ENCODE results near the gene PIAS1.

Gene PIAS1

DNA sequence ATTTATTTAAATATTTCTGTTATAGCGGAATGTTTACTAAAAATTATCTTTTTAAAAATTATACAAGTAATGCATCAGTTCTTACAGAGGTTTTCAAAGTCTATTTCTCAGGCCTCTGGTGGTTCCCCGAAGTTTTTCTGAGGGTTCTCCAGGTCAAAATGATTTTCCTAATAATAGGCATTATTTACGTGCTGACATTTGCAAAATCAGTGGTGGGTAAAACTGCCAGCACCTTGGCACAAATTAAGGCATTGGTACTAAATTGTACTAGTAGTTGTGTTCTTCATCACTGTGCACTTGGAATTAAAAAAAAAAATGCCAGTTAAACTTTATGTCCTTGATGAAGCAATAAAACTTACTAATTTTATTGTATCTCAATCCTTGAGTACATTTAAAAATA, 9.5 kb downstream of the PIAS1 start:
- no peak for DNase-seq (ENCODE audit: low spot score)

DNA sequence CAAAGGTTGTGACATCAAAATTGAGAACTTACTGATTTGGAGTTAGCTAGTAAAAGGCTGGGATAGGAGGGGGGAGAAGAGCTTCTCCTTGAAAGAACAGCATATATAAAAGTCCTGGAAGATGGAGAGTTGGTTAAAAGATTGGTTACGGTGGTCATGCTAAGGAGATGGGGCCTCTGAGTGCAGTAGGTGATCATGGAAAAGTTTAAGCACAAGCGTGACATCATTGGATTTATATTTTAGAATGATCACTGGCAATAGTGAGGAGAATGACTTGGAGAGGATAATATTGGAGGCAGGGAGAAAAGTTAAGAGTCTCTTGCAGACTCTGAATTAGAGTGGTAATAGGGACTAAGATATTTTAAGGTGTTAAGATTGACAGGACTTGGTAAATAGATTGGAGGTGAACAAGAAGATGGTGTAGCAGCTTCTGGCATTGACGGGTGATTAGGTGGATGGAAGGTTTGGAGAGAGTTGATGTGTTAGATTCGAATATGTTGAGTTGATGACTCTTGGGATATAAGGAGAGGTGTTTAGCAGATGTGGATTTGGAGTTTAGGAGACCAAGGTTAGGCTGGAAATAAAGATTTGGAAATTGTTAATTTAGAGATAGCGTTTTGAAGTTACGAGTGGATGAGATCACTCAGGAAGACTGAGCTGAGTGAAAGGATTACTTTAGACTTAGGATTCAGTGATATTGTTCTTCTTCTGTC, 19.6 kb downstream of the PIAS1 start:
- no peak for DNase-seq (ENCODE audit: low spot score)

DNA sequence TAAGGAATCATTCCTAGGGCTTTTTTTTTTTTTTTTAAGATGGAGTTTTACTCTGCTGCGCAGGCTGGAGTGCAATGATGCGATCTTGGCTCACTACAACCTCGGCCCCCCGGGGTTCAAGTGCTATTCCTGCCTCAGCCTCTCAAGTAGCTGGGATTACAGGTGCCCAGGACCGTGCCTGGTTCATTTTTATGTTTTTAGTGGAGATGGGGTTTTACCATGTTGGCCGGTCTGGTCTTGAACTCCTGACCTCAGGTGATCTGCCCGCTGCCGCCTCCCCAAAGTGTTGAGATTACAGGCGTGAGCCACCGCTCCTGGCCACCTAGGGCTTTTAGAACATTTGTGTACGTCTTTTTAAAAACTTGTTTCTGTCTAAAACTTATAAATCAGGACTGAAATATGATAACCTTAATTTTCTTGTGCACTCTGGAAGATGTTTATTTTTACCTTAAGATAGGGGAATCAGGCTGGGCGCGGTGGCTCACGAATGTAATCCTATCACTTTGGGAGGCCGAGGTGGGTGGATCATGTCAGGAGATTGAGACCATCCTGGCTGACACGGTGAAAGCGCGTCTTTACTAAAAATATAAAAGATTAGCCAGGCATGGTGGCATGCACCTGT, 21.8 kb downstream of the PIAS1 start:
- DNase-seq (ENCODE audit: low spot score): no peak

DNA sequence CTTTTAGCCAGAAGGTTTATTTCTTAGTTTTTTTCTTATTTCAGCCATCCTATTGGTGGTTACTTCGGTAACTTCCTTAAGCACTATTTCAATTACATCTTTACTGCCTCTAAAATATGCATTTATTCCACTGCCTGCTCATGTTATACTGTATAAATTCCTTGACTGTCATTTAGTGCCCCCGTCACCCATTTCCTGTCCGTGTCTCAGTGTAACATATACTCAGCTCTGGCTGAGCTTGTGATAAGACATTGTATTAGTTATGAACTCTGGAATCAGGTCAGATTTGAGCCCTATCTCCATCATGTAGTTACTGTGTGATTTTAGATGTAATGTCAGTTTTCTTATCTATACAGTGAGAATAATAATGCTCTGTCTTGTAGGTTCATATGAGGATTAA, 24.2 kb downstream of the PIAS1 start:
- no peak for DNase-seq (ENCODE audit: low spot score)

DNA sequence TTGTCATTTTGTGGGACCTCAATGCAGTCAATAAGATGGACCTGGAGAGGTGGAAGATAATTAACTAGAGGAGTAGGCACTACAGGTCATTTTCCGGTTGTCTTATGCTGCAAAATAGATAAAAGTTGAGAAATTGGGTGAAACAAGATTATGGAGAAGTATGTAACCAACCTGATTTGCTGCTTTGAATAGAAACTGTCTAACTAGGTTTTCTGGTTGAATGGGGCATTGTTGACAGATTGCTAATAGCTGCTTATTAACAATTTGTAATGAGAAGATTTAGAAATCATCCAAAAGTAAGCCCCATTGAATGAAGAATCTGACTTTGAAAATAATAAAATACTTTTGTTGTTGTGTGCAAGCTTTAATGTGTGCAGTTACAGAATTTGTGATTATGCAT, 26.2 kb downstream of the PIAS1 start:
- no peak for DNase-seq (ENCODE audit: low spot score)

DNA sequence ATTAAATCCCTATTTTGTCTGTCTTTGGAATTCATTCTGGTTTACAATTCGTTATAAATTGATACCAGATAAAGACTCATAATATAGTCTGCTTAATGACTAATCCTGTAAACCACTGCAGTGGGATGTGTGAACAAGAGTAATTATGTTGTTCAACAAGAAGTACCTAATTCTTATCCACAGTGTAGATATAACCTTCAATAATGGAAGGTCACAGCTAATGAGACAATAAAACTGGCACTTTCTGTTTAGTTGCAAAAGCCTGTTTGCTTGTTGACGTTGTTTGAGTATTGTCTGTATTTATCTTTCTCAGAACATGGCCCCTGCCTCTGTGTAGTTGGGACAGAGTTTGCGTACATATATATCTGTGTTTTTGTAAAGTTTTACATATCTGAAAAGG, 26.7 kb downstream of the PIAS1 start:
- no peak for DNase-seq (ENCODE audit: low spot score)

DNA sequence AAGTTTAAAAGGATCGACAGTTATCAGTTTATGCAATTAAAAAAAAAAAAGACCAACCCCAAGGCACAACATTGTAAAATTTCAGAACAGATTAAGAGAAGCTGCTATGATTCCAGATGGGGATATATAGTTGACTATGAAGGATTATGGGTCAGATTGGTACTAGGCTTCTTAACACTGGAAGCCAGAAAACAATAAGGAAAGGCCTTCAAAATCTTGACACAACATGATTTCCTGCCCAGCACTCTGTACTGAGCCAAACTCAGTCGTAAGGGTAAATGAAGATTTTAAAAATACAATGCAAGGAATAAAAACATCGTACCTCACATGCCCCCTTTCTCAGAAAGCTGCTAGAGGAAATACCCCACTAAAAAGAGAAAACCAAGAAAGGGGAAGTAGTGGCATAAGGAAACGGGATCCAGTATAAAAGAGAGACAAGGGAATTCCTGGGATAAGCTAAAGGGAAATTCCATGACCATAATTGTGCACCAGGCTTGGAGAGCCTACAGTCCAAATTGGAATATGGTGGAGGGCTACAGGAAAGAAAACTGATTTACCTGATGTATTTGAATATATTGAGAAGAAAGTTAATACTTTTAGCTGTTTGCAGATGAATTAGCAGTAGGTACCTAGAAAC, 27.9 kb downstream of the PIAS1 start:
- DNase-seq (ENCODE audit: low spot score): no peak

DNA sequence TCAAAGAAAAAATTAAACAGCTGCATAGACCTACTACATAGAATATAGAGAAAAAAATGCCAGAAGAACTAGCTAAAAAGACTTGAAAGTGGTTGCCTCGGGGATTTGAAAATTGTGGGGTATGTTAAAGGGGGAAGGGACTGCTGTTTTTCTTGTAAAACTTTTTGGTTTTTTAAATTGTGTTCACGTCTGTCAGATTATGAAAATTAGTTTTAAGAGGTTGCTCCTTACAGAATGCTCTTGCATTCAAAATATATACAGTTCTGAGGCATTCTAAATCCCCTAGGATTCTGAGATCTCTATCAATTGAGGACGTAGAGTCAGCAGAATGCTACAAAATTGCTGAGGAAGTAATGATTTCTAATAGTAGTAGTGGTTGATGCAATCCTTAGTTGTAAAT, 28.6 kb downstream of the PIAS1 start:
- DNase-seq (ENCODE audit: low spot score): no peak

DNA sequence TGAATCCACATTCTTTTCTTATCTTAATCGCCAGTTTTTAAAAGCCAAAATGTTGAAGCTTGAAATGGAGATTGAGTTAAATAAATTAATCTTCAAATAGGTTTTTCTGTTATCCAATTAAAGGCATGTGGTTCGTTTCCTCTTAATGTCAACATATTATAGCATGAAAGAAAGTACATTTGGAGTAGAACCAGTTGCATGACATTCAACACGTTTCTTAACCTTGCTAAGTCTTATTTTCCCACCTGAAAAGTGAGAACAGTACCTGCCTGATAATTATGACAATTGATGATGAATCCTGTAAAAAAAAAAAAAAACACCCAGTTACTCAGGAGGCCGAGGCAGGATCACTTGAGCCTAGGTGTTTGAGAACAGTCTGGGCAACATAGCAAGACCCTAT, 29.3 kb downstream of the PIAS1 start:
- DNase-seq (ENCODE audit: low spot score): no peak

DNA sequence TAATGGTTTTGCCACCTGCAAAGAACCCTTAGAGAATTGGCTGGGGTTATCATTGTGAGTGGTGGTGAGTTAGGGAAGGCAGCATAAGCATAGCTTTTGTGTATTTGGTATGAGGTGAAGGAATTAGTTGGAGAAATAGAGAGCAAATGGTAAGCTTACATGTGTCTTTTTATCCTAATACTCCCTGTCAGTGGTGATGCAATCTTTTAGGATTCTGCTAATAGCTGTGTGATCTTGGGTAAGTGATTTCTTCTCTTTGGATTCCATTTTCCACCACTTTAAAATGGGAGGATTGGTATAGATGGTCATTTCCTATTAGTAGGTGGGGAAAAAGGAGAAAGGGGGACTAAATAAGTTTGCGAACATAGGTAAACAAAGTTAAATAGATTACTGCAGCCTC, 30.9 kb downstream of the PIAS1 start:
- no peak for DNase-seq (ENCODE audit: low spot score)

DNA sequence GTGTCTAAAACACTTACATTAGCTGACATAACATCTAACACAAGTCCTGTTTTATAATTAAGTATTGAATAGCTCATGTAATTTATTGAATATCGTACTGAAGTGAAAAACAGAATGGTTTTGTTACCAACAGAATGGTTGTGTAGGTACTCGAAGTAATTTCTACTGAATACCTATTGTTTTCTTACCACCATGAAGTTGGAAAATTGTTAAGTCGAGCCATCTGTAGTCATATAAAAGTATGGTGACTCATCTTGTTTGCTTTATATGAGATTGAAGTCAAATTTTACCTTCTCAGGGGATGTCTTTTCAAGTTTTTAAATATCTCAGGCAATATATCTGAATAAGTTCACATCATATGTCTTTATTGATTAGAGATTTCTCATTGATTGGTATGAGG, 37.6 kb downstream of the PIAS1 start:
- no peak for DNase-seq (ENCODE audit: low spot score)

DNA sequence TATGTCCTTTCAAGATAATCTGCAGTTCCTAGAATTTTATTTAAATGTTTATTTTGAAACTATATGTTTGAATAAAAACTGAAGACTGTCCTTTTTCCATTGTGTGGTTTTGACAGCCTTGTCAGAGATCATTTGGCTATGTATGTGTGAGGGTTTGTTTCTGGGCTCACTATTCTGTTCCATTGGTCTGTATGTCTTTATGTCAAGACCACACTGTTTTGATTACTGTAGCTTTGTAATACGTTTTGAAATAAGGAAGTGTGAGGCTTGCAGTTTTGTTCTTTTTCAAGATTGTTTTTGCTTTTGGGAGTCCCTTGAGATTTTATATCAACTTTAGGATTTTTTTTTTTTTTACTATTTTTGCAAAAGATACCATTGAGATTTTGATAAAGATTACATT, 42.0 kb downstream of the PIAS1 start:
- no peak for DNase-seq (ENCODE audit: low spot score)

DNA sequence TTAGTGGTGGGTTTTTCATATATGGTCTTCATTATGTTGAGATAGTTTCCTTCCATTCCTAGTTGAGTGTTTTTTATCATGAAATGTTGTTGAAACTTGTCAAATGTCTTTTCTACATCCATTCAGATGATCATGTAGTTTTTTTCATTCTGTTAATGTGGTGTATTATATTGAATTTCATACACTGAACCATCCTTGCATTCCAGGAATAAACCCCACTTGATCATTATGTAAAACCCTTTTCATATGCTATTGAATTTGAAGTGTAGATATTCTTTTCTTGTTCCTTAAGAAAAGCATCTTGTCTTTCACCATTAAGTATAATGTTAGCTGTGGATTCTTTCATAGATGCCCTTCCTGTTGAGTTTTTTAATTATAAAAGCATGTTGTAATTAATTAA, 42.9 kb downstream of the PIAS1 start:
- DNase-seq (ENCODE audit: low spot score): no peak

DNA sequence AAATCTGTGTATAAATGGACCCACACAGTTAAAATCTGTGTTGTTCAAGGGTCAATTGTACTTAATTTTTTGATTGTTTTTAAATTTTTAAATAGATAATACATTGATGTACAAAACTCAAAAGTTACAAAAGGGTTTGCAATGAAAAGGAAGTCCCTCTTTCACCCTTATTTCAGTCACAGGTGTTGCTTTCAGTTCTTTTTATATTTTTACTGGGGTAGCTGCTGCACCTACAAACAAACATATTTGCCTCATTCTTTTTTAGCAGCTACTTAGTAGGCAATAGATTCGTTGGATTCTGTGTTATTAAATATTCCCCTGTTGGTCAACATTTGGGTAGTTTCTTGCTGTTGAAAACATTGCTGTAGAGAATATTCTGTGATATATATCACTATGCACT, 44.4 kb downstream of the PIAS1 start:
- DNase-seq (ENCODE audit: low spot score): no peak

DNA sequence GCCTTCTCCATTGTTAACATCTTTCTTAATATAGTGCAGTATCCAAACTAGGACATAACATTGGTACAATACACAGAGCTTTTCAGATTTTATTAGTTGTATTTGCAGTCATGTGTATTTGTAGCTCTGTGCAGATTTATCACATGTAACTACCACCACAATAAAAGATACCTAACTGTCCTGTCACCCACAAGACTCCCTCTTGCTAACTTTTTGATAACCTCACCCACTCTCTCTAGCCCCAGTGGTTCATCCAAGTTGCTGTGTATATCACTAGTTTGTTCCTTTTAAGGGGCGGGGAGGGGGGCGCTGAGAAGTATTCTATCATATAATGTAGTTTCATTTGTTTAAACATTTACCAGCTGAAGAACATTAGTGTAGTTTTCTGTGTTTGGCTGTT, 46.1 kb downstream of the PIAS1 start:
- no peak for DNase-seq (ENCODE audit: low spot score)

DNA sequence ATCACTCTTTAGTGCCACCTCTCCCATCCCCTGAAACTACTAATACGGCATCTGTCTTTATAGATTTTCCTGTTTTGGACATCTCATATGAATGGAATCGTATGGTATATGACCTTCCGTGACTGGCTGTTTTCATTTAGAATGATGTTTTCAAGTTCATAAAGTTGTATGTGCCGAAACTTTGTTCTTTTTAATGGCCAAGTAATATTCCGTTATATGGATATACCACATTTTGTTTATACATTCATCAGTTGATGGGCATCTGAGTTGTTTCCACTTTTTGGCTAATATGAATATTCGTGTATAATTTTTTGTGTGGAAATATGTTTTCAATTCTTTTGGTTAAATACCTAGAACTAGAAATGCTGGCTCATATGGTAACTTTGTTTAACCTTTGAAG, 49.5 kb downstream of the PIAS1 start:
- DNase-seq (ENCODE audit: low spot score): no peak

DNA sequence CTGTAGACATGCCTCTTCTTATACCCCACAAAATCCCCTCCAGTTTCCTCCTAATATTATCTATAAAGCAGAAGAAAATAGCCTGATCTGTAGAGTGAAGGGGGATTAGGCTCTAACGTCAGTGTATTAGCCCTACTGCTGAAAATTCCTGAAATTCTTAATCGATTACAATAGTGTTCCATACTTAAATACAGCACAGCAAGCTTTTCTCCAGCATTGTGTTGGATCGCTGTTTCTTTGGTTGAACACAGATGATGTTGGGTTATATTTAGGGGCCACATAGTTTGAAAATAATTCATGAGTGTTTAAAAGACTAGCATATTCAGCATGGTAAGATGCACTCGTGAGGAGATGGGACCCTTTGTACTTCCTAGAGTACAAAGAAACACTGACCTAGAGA, 52.5 kb downstream of the PIAS1 start:
- peak; percentile 26 for DNase-seq (ENCODE audit: low spot score)

DNA sequence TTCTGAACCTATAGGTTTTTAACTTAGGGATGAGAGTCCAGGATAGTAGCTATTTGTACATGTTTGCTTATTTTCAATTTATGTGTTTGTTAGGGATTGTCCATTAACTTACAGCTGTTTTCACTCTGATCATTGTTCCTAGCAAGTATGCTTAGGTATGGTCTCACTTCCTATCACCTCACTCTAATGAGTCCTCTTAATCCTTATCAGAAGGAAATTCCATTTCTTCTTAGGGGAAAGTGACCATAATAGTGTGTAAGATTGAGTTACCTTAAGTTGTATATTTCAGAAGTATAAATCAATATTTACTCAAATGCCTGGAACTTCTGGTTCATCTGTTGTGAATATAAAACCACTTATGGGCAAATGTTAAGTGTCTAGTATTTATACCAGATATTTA, 53.0 kb downstream of the PIAS1 start:
- no peak for DNase-seq (ENCODE audit: low spot score)

DNA sequence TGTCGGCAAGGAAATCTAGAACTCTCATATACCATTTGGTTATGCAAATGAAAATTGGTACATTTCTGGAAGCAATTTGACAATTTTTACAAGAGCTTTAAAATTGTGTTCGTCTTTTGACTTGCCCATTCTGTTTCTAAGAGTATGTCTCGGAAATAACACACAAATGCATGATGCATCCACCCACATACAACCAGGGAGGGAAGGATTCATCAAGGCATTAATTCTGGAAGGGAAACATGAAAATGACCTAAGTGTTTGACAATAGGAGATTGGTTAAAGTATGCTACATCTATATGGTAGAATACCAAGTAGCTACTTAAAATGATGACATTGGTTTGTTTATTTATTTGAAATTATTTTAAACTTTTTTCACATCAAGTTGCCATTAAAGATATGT, 58.6 kb downstream of the PIAS1 start:
- DNase-seq (ENCODE audit: low spot score): no peak

DNA sequence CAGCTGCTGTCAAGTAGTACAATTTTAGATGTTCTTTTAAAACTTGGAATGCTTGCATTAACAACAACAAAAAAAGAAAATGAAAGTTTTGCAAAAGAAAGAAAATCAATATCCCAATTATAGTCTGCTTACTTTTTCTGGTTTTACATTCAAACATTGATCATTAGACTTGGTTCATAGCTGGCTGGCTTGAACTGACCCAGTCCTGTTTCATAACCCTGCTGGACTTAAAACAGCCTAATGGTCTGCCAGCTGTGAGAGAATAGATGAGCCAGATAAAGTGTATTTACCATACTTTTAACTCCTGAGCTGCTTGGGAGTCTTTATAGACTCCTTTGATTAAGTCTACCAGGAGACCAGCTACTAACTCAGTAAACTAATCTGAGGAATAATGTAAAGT, 59.2 kb downstream of the PIAS1 start:
- no peak for DNase-seq (ENCODE audit: low spot score)

DNA sequence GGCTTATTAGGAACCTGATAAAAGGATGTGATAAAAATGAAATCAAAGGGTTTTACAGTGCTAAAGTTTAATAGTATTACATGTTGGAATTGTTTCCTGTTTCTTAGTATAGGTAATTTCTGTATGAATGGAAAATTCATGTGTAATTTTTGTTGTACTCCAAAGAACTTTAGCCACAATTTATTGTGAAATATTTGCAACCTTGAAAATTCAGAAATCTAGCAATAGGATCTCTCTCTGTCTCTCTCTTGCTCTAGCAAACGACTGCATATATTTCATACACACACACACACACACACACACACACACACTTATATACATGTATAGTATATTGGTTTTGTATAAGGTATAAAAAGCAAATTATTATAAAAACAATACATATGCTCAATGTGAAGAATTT, 59.6 kb downstream of the PIAS1 start:
- DNase-seq (ENCODE audit: low spot score): no peak

DNA sequence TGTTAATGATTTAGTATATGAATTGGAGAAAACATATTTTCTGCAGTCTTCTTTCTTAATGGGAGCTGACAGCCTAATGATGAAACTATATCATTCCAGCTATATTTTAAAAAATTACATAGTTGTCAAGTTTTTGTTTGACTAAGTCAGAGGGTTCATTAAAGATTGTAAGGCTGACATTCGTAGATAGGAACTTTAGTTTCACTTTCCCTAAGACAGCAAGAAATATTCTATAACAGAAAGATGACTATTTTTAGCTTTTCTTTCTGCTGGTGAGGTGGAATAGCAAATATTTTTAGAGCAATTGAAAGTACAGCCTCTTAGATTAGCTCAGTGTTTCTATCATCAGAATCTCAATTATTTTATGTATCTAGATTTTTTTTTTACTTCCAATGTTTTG, 60.2 kb downstream of the PIAS1 start:
- no peak for DNase-seq (ENCODE audit: low spot score)

DNA sequence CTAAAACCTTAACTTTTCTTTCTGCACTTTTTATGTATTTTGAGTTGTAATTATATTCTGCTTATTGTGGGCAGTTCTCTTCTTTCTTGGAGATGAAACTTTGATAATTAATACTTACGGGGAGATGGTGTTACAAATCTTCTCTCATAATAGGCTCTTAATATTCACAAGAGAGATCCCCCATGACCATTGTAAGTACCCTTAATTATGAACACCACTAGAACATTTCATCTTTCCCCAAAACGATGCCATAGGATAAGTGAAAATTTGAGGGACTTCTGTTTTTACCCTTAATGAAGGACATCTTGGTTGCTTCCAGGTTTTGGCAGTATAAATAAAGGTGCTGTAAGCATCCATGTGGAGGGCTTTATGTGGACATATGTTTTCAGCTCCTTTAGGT, 60.7 kb downstream of the PIAS1 start:
- no peak for DNase-seq (ENCODE audit: low spot score)

DNA sequence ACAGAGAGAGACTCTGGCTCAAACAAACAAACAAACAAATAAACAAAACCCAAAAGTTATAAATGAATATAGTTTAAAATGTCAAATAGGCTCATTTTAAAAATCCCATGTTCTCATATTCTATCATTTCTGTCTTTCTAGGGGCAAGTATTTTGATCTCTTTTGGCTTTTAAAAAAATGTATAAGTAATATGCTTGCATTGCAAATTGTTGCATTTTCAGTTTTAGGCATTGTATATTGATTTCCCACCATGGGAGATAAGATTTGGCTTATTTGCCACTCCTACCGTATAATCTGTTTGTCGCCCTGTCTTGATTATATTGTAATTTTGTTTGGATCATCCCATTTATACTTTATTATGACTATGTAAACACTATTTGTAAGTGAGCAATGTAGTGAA, 70.6 kb downstream of the PIAS1 start:
- no peak for DNase-seq (ENCODE audit: low spot score)
